OCI-LY7 (cell line): ENCODE results near the gene OBI1. TPM values are rescaled to one million over a fixed set of nuclear protein-coding genes. Genes with fewer than 3 reads are reported as not detected.

Source experiments
- BruUV-seq: library from RNA; stranded (reverse); fragments of 400-500 nt; replicated peaks from 2 replicates; lab custom pipeline; 2021; lab: Mats Ljungman, UMichigan
- CTCF ChIA-PET: fragments of 300-600 bp; sonication (Branson Sonifier 250); formaldehyde crosslinking; loops from one replicate; lab custom pipeline; 2022; ENCODE audit warnings: antibody characterized with exemption; ENCODE audit not compliant: unreplicated experiment; lab: Charles Lee
- POLR2A ChIA-PET: fragments of 300-600 bp; sonication (Branson Sonifier 250); formaldehyde crosslinking; loops from one replicate; lab custom pipeline; 2022; ENCODE audit warnings: antibody characterized with exemption; lab: Charles Lee
- DNase-seq: peaks from one replicate; pipeline ENCODE4 v3.0.0-alpha.2; 2015; ENCODE audit warnings: low spot score
- H2AFZ ChIP-seq: fragments of 200-600 bp; sonication (generic), shearing (Covaris generic); 2 replicates; pipeline ENCODE4 v1.6.1; 2014; ENCODE audit warnings: mild to moderate bottlenecking, antibody characterized with exemption, low read length, moderate library complexity
- H3K27ac ChIP-seq: fragments of 200-600 bp; sonication (generic); 2 replicates; pipeline ENCODE4 v1.5.1; 2014; ENCODE audit warnings: mixed run types, low read depth, mild to moderate bottlenecking, moderate library complexity, low read length, inconsistent platforms; ENCODE audit not compliant: poor library complexity, severe bottlenecking
- H3K36me3 ChIP-seq: fragments of 200-600 bp; sonication (generic); 2 replicates; pipeline ENCODE4 v1.6.1; 2014; ENCODE audit warnings: mild to moderate bottlenecking, antibody characterized with exemption, low read length, moderate library complexity, mixed read lengths; ENCODE audit not compliant: insufficient read depth
- H3K4me1 ChIP-seq: fragments of 200-600 bp; sonication (generic); 2 replicates; pipeline ENCODE4 v1.5.1; 2014; ENCODE audit warnings: mild to moderate bottlenecking, low read length; ENCODE audit not compliant: insufficient read depth, poor library complexity, severe bottlenecking
- H3K4me2 ChIP-seq: fragments of 200-600 bp; sonication (generic); 2 replicates; pipeline ENCODE4 v1.6.1; 2014; ENCODE audit warnings: mild to moderate bottlenecking, low read length
- H3K4me3 ChIP-seq: fragments of 200-600 bp; sonication (generic); 2 replicates; pipeline ENCODE4 v1.5.1; 2014; ENCODE audit warnings: mild to moderate bottlenecking, low read depth, low read length; ENCODE audit not compliant: poor library complexity, severe bottlenecking
- H3K79me2 ChIP-seq: fragments of 200-600 bp; sonication (generic); 2 replicates; pipeline ENCODE4 v1.6.1; 2016; ENCODE audit warnings: low read depth, mild to moderate bottlenecking, low read length, moderate library complexity, mixed read lengths; ENCODE audit not compliant: insufficient read depth
- H3K9me2 ChIP-seq: fragments of 200-600 bp; sonication (generic); 2 replicates; pipeline ENCODE4 v1.6.1; 2016; ENCODE audit warnings: mild to moderate bottlenecking, low read length, mixed read lengths; ENCODE audit not compliant: insufficient read depth
- H3K9me3 ChIP-seq: fragments of 200-600 bp; sonication (generic); 2 replicates; pipeline ENCODE4 v1.6.1; 2014; ENCODE audit warnings: mild to moderate bottlenecking, mixed run types, low read length, mixed read lengths
- H4K20me1 ChIP-seq: fragments of 200-600 bp; sonication (generic); 2 replicates; pipeline ENCODE4 v1.6.1; 2014; ENCODE audit warnings: mild to moderate bottlenecking, antibody characterized with exemption, low read length, moderate library complexity, mixed read lengths; ENCODE audit not compliant: insufficient read depth
- CTCF ChIP-seq: fragments of 200-600 bp; sonication (generic); conservative IDR thresholded peaks from 2 replicates; pipeline ENCODE4 v1.5.1; 2014; ENCODE audit warnings: mild to moderate bottlenecking, antibody characterized with exemption, low read length, moderate library complexity, mixed read lengths
- EZH2phosphoT487 ChIP-seq: fragments of 200-600 bp; sonication (generic); IDR thresholded peaks from 2 replicates; pipeline ENCODE4 v1.6.1; 2018; ENCODE audit warnings: low read depth, borderline replicate concordance, mild to moderate bottlenecking, mixed run types, antibody characterized with exemption, low read length, moderate library complexity, mixed read lengths
- intact Hi-C: fragments of 100-400 bp; cut with micrococcal nuclease; formaldehyde crosslinking; loops from one replicate; pipeline ENCODE4 v1.10.0; 2022; ENCODE audit not compliant: unreplicated experiment
- total RNA-seq, 2 experiments: library from RNA; depleted of rRNA in 1 of 2; stranded (reverse); fragments of >200 nt in 1 of 2; shearing (Covaris generic) in 1 of 2; gene quantifications; 2 replicates each; pipeline ENCODE4 v1.2.3, GENCODE V29; 2014 to 2022

Gene OBI1
- total RNA-seq, 2 experiments from 2014 or later: 17.9 to 18.3 TPM

DNA sequence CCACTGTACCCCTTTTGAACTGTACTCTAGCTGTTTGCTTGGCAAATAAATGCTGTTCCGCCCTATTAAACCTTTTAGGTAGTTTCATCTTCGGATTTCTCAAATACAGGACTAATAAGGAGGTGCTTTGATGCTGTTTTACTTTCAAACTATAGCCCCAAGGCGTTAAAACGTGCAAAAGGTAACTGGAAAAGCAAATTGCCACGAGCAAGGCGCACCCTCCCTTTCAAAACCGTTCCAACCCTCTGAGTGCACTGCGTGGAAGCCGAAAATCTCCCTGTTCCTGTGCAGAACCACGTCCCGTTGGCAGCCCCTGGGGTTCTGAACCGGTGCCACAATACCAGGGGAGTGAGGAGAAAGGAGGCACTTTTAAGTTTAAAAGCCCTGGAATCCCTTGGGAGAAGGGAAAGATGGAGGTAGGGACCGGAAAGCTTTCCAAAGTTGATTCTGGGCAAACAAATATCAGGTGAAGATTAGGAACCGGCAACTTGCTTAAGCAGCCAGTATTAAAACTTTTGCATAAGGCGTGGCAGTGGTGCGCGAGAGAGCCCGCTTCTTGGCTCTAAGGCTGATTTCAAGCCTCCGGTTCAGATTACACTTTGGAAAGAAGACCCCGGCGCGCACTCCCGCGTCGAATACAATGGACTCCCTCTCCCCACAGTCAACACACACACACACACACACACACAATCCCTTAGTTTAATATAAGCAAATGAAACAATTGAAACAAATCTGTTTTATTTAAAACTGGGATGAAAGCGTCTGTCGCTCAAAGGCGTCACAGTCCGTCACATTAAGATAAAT, 65.1 kb downstream of the OBI1 start:
- intact Hi-C loops: no loop called here
- no peaks in the 10 kb centered on the region for H3K9me3 ChIP-seq
- H3K79me2 ChIP-seq: no peaks in the 10 kb centered on the region
- POLR2A ChIA-PET: interaction anchor here (1.3 kb wide), 1 partner anchor 10 kb away, joined by 3 read pairs; no protein-coding TSS in a partner anchor
- H3K9me2 ChIP-seq: no peaks in the 10 kb centered on the region
- no peak overlapping the region for H2AFZ ChIP-seq
- CTCF ChIA-PET: no interaction called here
- no peak for TF ChIP-seq CTCF
- TF ChIP-seq EZH2phosphoT487: no peak
- no peak overlapping the region for H3K4me3 ChIP-seq
- BruUV-seq: no TSS peak
- no peaks in the 10 kb centered on the region for H3K4me1 ChIP-seq
- H3K4me2 ChIP-seq: no peak overlapping the region
- H4K20me1 ChIP-seq: no peaks in the 10 kb centered on the region
- H3K36me3 ChIP-seq: no peaks in the 10 kb centered on the region
- no peak for DNase-seq
- no peak overlapping the region for H3K27ac ChIP-seq

GRCh38 chr13:78593129-78593528, 65.8 kb downstream of the OBI1 start:
- Histone ChIP-seq H3K4me1 (no peaks in the 10 kb centered on the region), H3K4me3 (no peak overlapping the region), H4K20me1 (no peaks in the 10 kb centered on the region), H2AFZ (no peak overlapping the region), H3K9me3 (no peaks in the 10 kb centered on the region), H3K27ac (no peak overlapping the region), H3K36me3 (no peaks in the 10 kb centered on the region), H3K79me2 (no peaks in the 10 kb centered on the region), H3K4me2 (no peak overlapping the region), H3K9me2 (no peaks in the 10 kb centered on the region)
- TF ChIP-seq EZH2phosphoT487: no peak
- no peak for TF ChIP-seq CTCF
- CTCF ChIA-PET: no interaction called here
- POLR2A ChIA-PET: no interaction called here
- DNase-seq: no peak
- BruUV-seq: no TSS peak
- intact Hi-C loops: no loop called here

DNA sequence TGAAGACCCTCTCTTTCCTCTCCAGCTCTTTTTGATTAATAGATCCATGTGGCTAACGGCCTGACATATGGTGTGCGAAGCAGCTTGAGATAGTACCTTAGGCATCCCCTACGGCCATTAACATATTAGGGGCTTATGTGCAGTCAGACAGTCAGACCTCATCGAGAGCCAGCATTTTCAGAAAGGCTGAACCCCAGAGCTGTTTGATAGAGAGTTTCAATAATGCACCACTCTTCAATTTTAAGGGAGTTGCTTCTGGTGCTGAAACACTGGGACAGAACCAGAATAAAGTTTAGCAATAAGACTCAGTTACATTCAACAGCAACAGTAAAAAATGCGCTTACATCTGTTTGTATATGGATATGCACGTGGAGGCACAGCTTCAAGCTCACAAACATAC, 66.4 kb downstream of the OBI1 start:
- Histone ChIP-seq H3K4me3 (no peak overlapping the region), H3K27ac (no peak overlapping the region), H3K4me1 (no peaks in the 10 kb centered on the region), H3K9me3 (no peaks in the 10 kb centered on the region), H3K36me3 (no peaks in the 10 kb centered on the region), H3K4me2 (no peak overlapping the region), H3K79me2 (no peaks in the 10 kb centered on the region), H2AFZ (no peak overlapping the region), H3K9me2 (no peaks in the 10 kb centered on the region), H4K20me1 (no peaks in the 10 kb centered on the region)
- BruUV-seq: no TSS peak
- intact Hi-C loops: no loop called here
- ChIA-PET CTCF (interaction anchor here (0.5 kb wide), 1 partner anchor 11 kb away, joined by 8 read pairs; no protein-coding TSS in a partner anchor), POLR2A (no interaction called here)
- DNase-seq: no peak
- TF ChIP-seq CTCF: no peak
- TF ChIP-seq EZH2phosphoT487: no peak
